Measurements from ENCODE around the gene ILKAP.

ILKAP gene, protein sequence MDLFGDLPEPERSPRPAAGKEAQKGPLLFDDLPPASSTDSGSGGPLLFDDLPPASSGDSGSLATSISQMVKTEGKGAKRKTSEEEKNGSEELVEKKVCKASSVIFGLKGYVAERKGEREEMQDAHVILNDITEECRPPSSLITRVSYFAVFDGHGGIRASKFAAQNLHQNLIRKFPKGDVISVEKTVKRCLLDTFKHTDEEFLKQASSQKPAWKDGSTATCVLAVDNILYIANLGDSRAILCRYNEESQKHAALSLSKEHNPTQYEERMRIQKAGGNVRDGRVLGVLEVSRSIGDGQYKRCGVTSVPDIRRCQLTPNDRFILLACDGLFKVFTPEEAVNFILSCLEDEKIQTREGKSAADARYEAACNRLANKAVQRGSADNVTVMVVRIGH

DNA sequence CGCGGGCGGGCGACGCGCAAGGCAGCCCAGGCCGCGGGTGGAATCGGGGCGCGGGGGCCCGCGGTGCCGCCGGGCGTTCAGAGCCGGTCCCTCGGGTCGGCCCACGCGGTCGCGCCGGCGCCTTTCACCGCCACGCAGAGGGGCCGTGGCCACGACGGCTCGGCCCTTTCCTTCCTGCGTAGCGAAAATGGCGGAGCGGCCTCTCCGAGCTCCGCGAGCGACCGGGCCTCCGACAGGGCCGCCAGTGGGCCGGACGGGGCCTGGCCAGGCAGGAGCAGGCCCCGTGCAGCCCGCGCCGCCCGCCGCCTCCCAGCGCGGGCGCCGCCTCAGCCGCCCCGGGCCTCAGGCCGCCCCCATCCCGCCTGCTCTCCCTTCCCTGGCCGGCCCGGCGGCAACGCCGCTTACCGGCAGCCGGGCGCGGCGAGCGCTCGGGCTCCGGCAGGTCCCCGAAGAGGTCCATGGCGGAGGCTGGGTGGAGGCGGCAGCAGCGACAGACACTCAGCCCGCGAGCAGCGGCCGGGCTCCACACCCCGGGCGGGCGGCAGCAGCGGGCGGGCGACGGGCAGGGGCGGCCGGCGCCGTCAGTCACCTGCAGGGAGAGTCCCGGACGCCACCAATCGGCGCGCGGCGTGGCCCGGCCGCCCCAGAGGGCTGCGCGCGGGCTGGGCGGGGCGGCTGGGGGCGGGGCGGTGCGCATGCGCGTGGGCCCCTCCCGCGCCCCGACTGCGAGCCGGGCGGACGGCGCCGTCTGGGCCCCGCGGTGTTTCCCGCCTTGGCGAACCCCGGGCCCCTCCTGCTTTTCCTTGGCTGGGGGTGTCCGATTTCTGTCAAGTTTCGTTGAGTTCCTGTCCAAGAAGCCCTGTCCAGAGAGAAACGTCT is at the start of gene ILKAP:
Gene ILKAP, minus strand, starts transcription at position 602 of the 879 bp plus-strand sequence. Its CDS starts 142 bp downstream, at position 460.
- peak; percentile 88 for DNase-seq (ENCODE audit: low spot score)

DNA sequence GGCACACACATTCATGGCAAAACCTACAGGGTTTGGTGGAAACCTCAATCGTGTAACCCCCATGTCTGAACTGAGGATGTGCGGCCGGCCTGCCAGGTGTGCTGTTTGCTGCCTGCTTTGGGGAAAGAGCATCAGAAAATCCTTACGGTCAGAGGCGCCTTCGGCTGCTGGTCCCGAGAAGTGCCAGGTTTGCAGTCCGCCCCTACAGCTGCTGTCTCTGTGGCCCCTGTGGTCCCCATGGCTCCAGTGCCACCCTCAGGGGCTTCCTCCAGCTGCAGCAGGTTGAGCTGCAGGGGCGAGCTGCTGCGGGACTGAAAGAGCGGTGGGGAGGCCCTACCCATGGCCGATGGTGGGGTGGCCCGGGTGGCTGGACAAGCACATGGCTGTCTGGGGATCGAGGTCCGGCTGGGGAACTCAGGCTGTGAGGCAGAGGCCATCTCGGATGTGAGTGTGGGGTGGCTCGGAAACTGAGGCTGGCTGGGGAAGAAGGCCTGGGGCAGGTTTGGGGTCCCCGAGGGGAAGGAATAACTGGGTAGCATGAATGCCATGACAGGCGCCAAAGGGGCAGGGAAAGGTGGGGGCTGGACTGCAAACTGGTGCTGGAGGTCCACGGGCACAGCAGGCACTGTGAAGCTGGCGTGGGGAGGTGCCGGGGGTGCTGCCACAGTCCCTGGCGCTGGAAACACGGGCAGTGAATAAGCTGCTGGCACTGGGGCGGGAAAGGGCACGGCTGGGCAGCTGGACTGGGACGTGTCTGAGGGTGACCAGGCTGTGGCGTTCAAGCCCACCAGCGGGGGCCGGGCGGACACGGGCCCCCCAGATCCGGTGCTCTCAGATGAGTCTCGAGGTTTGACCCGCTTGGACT is 49.5 kb upstream of the ILKAP start:
- DNase-seq (ENCODE audit: low spot score): no peak

DNA sequence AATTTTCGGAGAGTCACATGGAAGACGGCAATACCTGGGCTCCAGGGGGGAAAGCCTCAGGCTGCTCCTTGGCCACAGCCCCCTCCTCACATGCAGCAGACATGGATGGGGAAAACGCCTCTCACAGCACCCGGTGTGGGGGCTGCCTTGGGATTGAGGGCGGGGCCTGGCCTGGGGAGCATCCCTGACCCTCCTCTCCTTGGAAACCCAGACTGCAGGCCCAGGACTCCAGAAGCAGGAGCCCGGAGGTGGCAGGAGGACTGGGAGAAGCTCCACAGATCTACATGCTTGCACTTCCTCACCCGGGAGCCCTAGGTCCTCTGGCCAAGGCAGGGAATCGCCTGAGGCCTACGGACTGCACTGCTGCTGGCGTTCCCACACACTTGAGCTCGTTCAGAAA is 48.5 kb upstream of the ILKAP start:
- no peak for DNase-seq (ENCODE audit: low spot score)

DNA sequence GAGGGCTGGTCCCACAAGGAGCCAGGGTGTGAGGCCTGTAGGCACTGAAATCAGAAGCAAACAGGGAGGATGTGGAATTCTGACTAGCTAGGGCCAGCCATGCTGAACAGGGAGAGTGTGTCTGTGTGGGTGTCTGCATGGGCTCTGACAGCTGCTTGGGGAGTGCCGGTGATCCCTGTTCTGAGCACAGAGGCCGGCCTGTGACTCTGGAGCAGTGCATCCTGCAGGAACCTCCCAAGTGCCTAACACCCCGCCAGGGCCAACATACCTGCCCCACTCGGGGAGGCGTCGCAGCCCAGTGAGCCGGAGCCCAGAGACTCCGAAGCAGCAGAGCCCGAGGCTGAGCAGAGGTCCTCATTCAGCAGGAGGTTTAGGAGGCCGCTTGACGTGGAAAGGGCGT is 47.8 kb upstream of the ILKAP start:
- no peak for DNase-seq (ENCODE audit: low spot score)

DNA sequence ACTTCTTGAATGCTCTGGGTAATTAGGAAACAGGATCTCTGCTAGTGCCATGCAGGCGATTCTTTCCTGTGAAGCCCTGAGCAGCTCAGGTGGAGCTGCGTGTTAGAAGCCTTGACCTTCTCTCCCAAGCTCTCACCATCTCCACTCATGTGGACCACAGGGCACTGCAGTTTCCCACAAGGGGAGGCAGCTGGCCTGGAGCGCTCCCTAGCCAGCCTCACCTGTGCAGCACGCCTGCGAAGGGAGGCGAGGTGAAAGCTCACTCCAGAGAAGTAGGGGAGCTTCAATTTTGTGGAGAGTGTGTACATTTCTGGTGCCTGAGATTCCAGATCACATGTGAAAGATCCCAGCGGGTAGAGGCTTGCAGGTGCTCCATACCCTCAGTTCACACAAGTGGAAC is 47.4 kb upstream of the ILKAP start:
- DNase-seq (ENCODE audit: low spot score): no peak

DNA sequence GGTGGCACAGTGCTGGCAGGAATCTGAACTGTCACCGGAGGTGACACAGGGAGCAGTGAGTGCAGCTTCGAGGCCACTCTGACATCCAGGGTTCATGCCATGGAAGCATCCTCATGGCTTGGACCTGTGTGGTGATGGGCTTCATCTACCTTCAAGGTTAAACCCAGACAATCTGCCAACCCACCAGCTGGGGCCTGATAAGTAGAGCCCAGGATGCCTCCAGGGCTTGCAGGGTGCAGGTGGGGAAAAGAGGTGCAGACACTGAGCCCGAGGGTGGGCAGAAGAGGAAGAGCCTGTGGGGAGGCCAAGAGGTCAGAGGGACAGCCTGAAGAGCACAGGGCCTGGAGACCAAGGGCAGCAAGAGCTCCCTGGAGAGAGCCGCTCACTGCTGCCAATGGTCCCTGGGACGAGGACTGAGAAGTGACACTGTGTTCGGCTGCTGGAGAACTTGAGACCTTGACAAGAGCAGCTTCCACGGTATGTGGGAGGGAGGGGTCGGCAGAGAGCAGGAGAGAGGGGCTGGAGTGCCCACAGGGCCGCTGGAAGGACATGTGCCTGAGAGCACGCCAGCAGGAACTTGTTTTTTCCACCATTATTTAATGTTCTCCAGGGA is 44.5 kb upstream of the ILKAP start:
- no peak for DNase-seq (ENCODE audit: low spot score)

DNA sequence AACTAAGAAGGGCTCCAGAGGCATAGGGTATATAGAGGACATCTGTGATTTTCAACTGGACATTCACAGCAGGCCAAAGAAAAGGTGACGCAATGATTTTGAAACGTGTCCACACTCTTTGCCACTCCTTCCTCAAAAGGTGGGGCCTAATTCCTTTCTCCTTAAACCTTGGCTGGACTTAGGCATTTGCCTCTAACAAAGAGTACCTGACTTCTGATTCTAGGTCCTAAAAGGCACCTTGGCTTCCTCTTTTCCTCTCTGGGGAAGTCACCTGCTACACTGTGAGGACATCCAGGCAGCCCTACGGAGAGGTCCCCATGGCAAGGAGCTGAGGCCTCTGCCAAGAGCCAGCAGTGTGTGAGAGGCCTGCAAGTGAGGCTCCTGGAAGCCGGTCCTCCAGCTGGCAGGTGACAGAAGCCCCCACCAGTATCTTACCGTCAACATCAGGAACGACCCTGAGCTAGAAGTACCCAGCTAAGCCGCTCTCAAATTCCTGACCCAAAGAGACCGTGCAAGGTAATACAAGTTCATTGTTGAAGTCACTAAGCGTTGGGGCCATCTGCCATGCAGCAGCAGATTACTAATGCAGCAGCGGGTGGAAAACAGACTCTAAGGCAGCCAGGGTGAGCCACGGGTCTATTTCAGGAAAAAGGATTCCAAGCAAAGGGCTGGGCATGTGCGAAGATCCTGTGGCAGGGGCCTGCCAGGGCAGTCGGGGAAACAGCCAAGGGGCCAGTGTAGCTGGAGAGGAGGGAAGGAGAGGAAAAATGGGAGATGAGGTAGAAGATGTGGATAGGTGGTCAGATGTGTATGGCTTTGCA is 43.7 kb upstream of the ILKAP start:
- no peak for DNase-seq (ENCODE audit: low spot score)

DNA sequence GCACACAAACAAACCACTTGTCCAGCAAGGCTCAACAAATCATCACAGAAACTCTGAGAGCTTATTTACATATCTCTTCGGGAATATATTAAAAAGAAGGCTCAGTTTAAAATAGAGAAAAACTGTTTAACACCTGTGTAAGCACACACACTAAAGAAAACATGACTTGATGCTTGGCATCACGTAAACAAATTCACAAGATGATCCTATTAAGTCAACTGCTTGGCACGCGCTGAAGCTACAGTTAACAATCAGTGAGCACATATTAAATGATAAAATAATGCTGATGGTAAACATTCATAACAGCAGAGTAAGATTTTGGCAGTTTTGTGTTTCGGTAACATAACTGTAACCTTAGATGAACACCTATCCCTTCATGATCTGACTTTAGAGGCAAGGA is 40.7 kb upstream of the ILKAP start:
- no peak for DNase-seq (ENCODE audit: low spot score)

DNA sequence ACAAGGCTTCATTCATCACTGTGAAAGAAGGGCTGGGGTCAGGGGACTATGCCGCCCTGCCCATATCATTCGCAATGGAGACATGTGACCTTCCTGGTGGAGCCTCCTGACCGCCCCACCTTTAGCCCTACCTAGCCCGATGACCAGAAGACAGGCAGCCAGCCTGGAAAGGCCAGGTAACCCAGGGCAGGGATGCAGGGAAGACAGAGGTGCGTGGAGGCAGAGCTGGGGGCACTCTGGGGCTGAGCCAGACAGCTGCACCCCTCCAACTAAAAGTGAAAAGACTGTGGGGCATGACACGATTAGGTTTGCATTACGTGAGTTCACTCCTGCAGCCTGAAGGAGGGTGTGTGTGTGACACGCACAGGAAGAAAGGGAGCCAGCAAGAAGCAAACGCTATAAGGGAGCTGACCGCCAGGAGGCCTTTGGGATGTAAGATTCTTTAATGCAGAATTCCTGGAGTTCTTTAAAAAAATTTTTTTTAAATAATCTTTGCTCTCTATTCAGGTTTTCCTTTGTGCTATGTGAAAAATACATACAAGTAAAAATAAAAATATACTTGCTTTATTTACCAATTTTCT is 40.1 kb upstream of the ILKAP start:
- DNase-seq (ENCODE audit: low spot score): no peak

DNA sequence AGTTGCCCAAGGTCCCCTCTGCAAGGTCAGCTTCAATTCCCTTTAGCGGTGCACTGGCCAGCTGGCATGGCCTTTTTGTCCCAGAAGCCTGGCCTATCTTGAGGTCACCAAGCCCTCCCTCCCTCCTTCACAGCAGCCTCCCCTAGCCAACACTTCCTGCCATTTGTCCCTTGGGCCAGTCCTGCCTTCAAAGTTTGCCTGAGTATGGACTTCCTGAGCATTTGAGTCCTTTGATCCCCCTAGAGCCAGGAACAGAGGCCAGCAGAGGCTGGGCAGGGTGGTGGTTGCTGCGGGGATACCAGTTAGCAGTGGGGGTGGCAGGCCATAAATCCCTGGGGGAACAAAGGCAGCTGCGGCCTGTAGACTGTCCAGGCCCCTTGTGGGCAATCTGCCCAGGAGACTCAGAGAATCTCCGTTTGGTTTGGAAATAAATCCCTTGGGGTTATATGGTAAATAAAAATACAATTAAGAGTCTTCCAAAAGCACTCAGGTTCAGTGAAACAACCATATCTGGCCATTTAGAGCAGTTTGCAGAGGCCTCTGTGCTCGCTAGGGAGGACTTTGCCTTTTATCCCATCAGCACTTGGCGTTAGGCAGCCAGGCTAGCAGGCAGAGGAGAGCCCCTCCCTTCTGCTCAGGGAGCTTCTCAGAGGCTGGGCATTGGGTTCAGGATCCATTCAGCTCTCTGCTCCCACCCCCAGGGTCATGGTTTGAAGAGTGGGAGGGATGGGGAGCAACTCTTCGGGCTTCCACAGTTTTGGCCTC is 39.4 kb upstream of the ILKAP start:
- no peak for DNase-seq (ENCODE audit: low spot score)

DNA sequence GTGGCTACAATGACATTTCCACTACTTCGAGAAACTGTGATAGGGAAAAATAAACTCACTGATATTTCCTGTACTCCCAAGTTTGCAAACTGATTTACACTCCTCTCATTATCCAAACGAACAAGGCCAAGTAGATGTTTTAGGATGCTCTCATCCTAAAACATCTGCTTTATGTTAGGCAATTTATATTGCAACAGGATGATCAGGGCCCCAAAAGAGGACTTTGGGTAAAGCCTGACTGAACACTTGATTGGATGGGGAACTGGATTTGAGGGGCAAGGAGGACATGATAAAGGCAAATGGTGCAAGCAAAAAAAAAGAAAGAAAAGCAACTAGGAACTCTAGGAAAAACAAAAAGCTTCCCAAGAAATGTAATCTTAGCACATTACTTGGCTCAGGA is 38.5 kb upstream of the ILKAP start:
- no peak for DNase-seq (ENCODE audit: low spot score)

DNA sequence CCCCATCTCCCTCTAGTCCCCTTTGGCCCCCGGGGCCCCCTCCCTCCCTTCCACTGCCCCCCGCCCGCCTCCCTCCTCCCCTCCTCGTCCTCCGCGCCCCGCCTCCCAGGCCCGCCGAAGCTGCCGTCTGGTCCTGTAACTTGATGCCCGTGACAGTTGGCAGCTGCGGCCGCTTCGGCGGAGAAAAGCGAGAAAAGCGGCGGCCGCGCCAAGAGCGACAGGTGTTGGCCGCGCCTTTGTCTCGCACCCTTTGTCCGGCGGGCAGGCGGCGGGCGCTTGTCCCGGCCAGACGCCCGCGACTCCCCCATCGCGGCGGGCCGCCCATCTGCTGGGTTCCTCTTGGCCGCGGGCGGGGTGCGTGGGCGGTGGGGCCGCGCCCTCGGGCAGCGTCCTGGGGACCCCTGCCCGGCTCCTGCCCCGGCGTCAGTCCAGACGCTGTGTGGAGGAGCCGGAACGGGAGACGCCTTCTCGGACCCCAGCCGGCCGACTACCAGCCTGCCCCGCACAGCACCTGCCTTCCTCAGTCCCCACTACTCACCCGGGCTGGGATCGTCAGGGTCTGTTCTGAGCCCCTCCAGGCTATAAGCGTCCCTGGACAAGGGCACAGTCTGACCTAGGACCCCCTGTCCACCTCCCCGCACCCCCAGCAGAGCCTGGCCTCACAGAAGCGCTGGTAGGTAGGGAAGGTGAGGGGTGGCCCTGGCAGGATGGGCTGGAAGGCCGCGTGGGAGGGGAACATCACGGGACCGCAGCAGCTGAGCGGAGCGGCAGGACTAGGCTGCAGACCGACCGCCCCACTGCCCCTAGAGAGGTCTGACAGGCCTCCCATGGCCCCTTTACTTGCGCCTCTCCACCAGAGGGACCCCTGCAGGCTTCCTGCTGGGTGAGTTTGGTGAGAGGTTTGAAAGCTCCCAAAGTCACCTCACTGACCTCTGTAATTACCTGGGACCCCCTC is 37.5 kb upstream of the ILKAP start:
- no peak for DNase-seq (ENCODE audit: low spot score)

DNA sequence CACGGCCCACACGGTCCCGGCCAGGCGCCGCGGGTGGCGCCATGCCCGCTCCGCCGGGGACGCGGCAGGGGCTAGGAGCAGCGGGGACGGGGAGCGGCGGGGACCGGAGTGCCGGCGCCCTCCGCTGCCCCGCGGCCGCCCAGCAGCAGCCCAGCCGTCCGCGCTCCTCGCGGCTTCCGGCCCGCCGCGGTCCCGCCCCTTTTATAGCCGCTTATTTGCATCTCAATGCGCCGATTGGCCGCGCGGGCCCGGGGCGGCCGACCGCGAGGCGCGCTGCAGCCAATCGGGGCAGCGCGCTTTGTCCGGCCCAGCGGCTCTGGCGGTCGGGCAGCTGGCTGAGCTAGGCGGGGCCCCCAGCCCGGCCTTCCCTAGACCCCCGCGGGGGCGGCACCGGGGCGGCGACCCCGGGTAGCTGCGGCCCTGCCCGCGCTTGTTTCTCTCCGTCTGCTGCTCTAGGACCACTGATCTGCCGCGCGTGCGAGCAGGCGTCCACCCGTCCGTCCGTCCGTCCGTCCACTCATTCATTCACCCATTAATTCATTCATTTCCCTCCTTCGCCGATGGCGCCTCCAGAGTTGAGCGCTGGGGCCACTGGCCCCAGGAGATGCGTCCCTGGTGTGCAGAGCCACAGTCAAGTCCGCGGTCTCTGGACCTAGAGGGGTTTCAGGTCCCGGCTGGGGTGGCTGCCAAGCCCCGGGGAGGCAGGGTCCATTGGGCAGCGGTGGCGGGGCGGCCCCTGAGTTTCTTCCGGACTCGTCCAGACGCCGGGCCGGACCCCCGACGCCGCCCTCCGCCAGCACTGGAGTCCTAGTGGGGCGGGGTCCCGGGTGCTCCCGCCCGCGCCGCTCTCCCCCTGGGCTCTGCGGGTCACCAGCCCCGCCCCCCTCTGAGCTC is 36.6 kb upstream of the ILKAP start, which contains the start of gene HES6:
Gene HES6, minus strand, starts transcription at position 176 of the 894 bp plus-strand sequence. Its CDS starts 133 bp downstream, at position 43.
- peak; percentile 89 for DNase-seq (ENCODE audit: low spot score)

DNA sequence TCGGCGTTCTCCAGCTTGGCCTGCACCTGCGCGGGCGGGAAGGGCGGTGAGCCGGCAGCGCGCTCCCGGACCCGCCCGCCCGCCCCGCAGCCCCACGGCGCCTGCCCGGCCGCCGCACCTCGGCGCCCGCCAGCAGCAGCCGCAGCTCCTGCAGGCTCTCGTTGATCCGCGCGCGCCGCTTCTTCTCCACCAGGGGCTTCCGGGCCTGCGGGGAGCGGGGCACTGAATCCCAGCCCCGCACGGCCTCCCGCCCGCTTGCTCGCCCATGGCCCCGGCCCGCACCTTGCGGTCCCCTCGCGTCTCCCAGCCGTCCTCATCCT is 36.0 kb upstream of the ILKAP start:
- DNase-seq (ENCODE audit: low spot score): no peak

DNA sequence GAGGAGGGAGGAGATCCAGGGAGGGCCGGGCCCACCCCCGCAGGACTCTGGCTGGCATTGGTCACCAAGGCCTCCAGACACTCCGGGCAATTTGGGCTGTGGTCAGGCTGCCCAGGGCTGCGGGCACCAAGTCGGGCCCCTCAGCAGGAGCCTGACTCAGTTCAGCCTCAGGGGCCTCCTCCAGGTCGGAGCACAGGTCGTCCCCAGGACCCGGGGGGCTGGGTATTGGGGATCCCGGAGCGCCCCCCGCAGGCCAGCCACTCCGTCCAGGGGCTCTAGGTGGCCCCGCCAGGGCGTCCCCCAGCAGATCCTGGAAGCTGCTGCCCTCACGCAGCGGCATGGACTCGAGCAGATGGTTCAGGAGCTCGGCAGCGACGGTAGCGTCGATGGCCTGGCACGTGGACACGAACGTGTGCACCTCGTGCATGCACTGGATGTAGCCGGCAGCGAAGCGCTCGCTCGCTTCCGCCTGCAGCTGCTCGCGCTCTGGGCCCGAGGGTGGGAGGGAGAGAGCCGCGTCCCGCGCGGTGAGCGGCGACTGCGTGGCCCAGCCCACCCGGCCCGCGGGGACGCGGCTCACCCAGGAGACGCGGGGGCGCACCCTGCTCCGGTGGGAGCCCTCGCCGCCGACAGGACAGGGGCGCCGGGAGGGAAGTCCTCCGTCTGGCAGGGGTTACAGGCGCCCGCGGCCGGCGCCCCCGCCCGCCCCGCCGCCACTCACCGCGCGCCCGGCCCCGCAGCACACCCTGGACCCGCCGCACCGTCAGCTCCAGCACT is 35.5 kb upstream of the ILKAP start:
- no peak for DNase-seq (ENCODE audit: low spot score)

DNA sequence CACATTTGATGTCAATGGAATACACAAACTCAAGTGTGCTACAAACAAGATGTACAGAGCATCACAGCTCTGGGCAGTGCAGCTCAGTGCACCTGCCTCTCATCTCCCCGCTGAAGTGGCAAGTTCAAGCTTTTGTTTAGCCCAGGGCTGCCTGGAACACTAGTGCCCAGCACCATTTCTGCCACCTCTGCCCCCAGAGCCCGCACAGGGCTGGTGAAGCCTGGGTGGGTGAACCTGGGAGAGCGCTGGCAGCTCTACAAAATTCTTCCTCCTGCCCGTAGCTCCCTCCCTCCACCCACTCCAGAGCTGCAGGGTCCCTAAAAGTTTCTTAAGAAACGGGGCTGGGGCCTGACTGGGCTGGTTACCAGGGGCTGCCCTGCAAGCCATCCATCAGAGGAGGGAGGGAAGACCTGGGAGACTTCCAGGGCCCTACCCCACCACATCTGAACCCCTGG is 34.8 kb upstream of the ILKAP start:
- no peak for DNase-seq (ENCODE audit: low spot score)
